DMS53 treated with DMSO at 0.1 percent for 48 hours (cell line): Measurements from ENCODE around the gene CPAMD8.
A peak's percentile ranks its signal among the peaks of the same experiment; 100 is the strongest.

Experiments used
- DNase-seq: peaks from one replicate; lab custom pipeline; 2025; ENCODE audit not compliant: unreplicated experiment; lab: John Stamatoyannopoulos, UW

The CPAMD8 gene

DNA sequence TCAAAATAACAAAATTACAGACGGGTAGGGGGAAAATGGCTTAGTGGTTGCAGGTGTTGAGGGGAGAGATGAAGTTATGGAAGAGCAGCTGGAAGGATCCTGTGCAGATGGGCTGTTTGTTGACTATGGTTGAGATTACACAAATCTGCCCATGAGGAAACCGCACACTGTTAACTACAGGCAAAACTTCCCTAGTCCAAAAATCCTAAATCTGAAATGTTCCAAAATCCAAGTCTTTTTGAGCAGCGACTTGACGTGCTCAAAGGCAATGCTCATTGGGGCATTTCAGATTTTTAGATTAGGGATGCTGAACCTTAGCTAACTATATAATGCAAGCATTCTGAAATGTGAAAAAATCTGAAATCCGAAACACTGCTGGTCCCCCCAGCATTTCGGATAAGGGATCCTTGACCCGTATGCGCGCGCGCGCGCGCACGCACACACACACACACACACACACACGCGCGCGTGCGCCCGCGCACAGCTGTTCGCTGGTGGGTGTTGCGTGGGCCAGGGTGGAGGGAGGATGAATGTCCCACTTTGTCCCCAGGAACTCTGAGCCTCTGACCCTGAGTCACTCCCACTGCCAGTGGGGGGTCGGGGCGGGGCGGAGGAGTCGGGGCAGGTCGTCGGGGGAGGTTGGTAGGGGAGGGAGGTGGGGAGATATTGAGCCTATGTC, 131.0 kb downstream of the CPAMD8 start:
- no peak for DNase-seq

- no peak for DNase-seq
Observed at GRCh38 chr19:16894080-16894479, 132.5 kb downstream of the CPAMD8 start.

DNA sequence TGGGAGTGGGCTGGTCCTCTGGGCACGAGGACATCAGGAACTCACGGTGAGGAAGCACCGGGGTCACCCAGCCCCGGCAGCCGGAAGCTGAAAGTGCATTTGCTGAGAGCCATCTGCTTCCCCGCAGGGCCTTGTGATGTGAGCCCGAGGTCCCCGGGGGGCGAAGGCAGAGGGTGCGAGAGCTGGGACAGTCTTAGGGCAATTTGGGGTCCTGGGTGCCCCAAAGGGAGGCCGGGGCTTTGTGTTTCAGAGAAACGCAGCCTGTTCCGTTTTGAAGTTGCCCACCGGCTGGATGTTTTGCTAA, 133.0 kb downstream of the CPAMD8 start:
- no peak for DNase-seq

DNA sequence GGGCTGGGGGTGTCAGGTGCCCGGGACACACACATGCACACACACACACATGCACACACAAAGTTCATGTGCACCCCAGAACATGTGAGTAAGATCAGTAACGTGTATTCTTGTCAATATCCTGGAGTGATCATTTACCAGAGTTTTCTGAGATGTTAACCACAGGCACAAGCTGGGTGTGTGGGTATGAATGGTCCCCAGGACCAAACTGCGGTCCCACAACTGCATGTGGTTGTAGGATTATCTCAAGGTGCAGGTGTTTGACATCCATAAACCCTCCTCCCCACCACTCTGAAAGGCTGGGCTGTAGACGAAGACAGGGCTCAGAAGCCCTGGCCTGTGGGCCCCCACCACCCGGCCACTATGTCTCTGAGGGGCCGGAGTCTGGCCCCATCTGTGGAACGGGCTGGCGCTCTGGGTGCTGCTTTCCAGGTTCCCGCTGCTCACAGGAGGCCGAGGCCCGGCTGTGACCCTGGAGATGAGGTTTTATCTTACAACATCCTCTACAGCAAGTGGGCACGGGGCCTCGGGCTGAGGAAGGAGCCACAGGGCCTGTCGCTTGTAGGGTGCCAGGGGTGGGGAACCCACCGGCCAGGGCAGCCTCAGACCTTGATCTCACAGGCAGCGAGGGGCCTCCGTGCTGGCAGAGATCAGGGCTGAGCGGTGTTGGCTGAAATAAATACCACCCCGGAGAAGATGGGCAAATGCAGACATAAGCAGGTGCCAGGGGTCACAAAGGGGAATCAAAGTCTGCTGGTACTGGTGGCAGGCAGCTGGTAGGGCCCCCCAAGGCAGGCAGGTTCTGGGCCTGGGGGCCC, 133.5 kb downstream of the CPAMD8 start:
- DNase-seq, result no peak

GRCh38 chr19:16892436-16892835, 134.2 kb downstream of the CPAMD8 start:
- no peak for DNase-seq

DNA sequence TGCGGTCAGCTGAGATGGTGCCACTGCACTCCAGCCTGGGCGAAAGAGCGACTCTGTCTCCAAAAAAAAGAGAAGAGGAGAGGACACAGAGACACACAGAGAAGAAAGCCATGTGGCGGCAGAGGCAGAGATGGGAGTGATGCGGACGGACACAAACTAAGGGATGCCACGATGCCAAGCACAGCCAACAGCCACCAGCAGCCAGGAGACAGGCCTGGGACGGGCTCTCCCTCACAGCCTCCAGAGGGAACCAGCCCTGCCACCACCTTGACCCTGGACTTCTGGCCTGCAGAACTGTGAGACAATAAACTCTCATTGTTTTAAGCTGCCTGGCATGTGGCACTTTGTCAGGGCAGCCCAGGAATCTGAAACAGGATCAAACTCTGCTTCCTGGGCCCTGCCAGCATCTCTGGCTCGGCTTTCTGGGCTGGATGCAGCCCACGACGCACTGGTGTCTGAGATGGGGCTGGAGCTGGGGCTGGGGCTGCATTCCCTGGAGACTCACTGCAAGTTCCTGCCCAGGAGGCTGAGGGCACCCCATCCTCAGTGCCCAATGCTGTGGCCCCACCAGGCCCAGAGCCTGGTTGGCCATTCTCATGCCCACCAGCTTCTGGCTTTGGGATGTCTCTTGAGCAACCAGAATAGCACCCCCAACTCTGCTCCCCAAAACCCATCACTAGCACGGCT, 134.8 kb downstream of the CPAMD8 start:
- no peak for DNase-seq

DNA sequence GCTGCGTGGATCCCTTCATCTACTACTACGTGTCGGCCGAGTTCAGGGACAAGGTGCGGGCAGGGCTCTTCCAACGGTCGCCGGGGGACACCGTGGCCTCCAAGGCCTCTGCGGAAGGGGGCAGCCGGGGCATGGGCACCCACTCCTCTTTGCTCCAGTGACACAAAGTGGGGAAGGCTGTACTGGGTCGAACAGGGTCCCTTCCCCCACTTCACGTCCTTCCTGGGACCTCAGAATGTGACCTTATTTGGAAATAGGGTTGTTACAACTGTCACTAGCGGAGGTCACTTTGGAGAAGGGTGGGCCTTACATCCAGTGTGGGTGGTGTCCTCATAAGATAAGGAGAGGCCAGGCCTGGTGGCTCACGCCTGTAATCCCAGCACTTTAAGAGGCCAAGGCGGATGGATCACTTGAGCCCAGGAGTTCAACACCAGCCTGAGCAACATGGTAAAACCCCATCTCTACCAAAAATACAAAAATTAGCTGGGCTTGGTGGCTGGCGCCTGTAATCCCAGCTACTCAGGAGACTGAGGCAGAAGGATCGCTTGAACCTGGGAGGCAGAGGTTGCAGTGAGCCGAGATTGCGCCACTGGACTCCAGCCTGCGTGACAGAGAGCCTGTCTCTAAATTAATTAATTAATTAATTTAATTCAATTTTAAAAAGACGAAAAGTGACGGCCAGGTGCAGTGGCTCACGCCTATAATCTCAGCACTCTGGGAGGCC, 136.0 kb downstream of the CPAMD8 start:
- DNase-seq, result no peak

- DNase-seq, result no peak
Observed at GRCh38 chr19:16889883-16890460, 136.6 kb downstream of the CPAMD8 start.

DNA sequence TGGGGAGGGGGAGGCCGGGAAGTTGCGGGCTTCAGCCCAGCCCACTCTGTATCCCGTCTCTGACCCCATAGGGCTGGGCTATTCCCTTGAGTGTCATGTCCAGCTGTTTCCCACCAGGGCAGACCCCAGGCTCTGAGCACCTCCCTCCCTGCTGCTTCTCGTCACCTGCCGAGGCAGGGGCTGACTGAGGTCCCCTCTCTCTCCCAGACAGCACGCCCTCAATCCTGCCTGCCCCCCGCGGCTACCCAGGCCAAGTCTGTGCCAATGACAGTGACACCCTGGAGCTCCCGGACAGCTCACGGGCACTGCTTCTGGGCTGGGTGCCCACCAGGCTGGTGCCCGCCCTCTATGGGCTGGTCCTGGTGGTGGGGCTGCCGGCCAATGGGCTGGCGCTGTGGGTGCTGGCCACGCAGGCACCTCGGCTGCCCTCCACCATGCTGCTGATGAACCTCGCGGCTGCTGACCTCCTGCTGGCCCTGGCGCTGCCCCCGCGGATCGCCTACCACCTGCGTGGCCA, 137.2 kb downstream of the CPAMD8 start:
- no peak for DNase-seq

- peak; percentile 37 for DNase-seq
Observed at GRCh38 chr19:16888629-16889365, 137.8 kb downstream of the CPAMD8 start, which contains the start of gene F2RL3. Gene F2RL3, plus strand, starts transcription at chr19:16888999. Its CDS starts 191 bp downstream, at chr19:16889190.

DNA sequence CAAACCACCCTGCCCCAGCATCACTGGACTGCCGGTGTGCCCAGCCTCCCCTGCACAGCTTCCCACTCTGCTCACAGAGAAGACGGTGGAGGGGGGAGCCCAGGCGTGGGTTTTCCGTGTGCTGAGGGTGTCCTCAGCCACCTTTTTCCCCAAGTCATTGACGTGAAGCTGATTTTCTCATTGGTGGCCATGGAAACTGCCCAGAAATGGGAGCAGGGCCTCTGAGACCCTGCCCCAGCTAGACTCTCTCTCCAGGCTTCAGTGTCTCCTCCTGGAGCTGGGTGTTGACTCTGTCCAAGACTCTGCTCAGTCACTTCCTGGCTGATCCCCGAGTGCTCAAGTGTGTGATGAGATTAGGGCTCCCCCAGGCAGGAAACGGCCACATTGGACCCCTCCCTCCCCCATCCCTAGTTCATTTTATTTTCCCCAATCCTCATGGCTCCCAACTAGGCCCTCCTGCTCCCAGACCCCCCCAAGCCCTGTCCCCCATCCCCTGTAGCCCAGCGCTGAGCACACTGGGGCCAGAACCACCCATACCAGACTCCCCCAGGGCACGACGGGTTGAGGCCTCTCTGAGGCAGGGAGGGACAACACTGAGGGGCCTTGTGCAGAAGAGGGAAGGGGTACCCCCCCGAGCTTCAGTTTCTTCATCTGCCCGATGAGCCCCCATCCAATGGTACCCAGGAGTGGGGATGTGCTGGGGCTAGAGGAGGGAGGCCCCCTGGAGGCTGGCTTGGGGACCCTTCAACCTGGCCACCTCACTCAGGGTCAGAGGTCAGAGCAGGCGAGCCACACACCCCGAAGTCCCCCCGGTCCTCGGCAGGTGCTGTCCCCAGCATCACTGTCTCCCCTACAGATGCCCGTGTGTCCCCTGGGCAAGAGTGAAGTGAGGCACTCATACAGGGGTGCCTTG, 139.0 kb downstream of the CPAMD8 start:
- no peak for DNase-seq

DNA sequence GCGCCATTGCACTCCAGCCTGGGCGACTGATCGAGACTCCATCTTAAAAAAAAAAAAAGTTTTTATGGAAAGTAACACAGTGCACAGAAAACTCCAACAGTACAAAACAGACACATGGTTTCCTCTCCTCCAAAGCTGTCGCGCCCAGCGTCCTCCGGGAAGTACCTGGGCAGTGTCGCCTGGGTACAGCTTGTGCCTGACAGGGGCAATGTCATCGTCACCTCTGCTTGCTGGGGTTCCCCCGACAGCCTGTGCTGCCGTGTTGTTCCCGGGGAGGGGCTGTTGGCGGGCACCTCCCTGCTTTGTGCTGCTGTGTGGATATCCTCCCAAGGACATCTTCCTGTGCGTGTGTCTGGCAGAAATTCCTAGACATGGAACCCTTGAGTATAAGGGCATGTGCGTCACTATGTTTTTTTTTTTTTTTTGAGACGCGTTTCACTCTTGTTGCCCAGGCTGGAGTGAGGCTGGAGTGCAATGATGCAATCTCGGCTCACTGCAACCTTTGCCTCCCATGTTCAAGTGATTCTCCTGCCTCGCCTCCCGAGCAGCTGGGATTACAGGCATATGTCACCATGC, 140.2 kb downstream of the CPAMD8 start:
- peak; percentile 32 for DNase-seq

DNA sequence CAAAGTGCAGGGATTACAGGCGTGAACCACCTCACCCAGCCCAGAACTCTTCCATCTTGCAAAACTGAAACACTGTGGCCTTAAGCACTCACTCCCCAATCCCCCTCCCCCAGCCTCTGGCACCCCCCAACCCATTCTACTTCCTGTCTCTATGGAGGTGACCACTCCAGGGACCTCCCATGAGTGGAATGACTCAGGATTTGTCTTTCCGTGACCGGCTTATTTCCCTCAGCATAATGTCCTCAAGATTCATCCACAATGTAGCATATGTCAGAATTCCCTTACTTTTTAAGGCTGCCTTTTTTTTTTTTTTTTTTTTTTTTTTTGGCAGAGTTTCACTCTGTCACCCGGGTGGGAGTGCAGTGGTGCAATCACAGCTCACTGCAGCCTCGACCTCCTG, 141.4 kb downstream of the CPAMD8 start:
- no peak for DNase-seq

- DNase-seq, result no peak
Observed at GRCh38 chr19:16883522-16883921, 143.1 kb downstream of the CPAMD8 start.

DNA sequence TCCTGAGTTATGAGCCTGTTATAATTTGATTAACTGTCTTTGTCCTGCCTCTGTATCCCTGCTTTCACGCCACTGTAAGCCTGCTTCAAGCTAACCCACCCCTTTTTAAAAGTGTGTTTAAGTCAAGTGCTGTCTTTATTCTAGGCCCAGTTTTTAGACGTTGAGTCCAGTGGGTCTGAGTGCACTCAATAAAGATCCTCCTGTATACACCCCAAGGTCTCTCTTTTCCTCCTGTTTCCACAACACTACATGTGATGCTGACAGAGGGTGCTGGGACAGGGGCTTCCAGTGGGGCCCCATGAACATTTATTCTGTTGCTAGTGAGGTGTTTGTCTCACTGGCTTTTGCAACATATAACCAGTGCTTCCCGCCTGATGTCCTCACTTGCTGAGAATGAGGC, 144.5 kb downstream of the CPAMD8 start:
- no peak for DNase-seq

DNA sequence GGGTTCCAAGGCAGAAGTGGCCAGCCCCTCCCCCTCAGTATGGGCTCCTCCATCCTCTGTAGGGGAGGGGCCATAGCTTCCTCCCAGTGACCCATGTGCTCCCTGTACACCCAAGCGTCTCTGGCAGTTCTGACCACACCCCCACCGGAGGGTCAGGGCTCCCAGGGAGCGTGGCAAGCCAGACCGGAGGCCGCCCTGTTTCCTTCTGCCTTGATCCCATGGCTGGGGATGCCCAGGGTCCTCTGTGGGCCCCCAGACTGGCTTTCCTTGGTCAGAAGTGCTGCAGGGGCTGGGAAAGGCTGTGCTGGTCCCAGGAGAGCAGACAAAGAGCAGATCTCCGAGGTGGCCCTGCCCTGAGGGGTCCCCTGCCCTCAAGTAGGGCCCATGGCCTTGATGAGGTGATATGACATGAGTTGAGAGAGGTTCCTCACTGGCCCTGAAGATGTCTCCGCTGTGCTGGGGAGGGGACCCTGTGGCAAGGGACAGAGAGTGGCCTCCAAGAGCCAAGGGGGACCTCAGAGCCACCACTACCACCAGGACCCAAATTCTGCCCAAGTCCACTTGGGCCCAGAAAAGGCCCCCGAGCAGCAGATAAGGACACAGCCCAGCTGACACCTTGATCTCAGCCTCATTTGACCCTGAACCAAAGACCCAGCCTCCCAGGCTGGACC, 145.6 kb downstream of the CPAMD8 start:
- no peak for DNase-seq

DNA sequence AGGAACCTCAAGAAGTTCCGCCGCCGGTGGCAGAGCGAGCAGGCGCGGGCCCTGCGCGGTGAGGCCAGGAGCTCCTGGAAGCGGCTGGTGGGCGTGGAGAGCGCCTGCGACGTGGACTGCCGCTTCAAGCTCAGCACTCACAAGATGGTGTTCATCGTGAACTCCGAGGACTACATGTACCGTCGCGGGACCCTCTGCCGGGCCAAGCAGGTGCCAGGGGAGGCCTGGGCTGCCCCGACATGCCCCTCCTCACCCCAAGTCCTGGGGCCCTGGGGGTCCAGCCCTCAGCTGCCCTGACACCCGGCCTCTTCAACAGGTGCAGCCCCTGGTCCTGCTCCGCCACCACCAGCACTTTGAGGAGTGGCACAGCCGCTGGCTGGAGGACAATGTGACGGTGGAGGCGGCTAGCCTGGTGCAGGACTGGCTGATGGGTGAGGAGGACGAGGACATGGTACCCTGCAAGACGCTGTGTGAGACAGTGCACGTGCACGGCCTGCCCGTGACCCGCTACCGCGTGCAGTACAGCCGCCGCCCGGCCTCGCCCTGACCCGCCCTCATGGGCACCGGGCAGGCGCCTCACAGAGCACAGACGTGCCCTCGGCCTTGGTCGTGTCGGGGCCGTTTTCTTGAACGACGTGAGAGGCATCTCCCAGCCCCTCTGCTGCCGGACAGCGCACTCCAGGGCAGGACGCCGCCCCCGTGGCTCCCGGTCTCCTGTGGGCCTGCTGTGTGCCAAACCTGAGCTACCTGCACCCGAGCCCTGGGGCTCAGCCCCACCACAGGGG, 148.2 kb downstream of the CPAMD8 start:
- no peak for DNase-seq
